H9 (cell line): ENCODE data around the gene DDX51. TPM values are rescaled to one million over a fixed set of nuclear protein-coding genes. Genes with fewer than 3 reads are reported as not detected.

Source experiments
- DNase-seq: peaks from one replicate; pipeline ENCODE4 v3.0.0-alpha.2; 2017
- H2AFZ ChIP-seq: one replicate; pipeline ENCODE4 v1.6.1; 2013; ENCODE audit warnings: mild to moderate bottlenecking, low read length, control low read depth, moderate library complexity
- H2AK5ac ChIP-seq: 2 replicates; pipeline ENCODE4 v1.6.1; 2013; ENCODE audit warnings: low read length, control low read depth, mixed read lengths; ENCODE audit not compliant: insufficient read length
- H2BK120ac ChIP-seq: one replicate; pipeline ENCODE4 v1.6.1; 2013; ENCODE audit warnings: low read depth, mild to moderate bottlenecking, low read length, control low read depth, inconsistent platforms; ENCODE audit not compliant: poor library complexity, severe bottlenecking
- H2BK12ac ChIP-seq: 2 replicates; pipeline ENCODE4 v1.6.1; 2013; ENCODE audit warnings: low read length, control low read depth, mixed read lengths, low read depth; ENCODE audit not compliant: insufficient read length
- H2BK15ac ChIP-seq: 2 replicates; pipeline ENCODE4 v1.6.1; 2013; ENCODE audit warnings: low read depth, low read length, control low read depth
- H2BK20ac ChIP-seq: one replicate; pipeline ENCODE4 v1.6.1; 2013; ENCODE audit warnings: low read depth, mild to moderate bottlenecking, low read length, control low read depth, inconsistent platforms; ENCODE audit not compliant: poor library complexity, severe bottlenecking
- H2BK5ac ChIP-seq: 2 replicates; pipeline ENCODE4 v1.6.1; 2013; ENCODE audit warnings: low read length, control low read depth, mixed read lengths; ENCODE audit not compliant: insufficient read length
- H3K14ac ChIP-seq: 2 replicates; pipeline ENCODE4 v1.6.1; 2013; ENCODE audit warnings: low read length, control low read depth; ENCODE audit not compliant: insufficient read depth
- H3K18ac ChIP-seq: 2 replicates; pipeline ENCODE4 v1.6.1; 2013; ENCODE audit warnings: low read depth, mild to moderate bottlenecking, mixed read lengths, low read length, control low read depth; ENCODE audit not compliant: insufficient read length
- H3K23ac ChIP-seq: 2 replicates; pipeline ENCODE4 v1.6.1; 2013; ENCODE audit warnings: low read length, control low read depth, mixed read lengths, low read depth; ENCODE audit not compliant: insufficient read length
- H3K23me2 ChIP-seq: 2 replicates; pipeline ENCODE4 v1.6.1; 2013; ENCODE audit warnings: low read depth, mild to moderate bottlenecking, mixed read lengths, low read length, control low read depth; ENCODE audit not compliant: insufficient read length, poor library complexity, severe bottlenecking
- H3K27ac ChIP-seq: 2 replicates; pipeline ENCODE4 v1.5.1; 2013; ENCODE audit warnings: low read length, control low read depth, mixed read lengths, low read depth; ENCODE audit not compliant: insufficient read length
- H3K27me3 ChIP-seq: 2 replicates; pipeline ENCODE4 v1.6.1; 2013; ENCODE audit warnings: low read length, control low read depth, inconsistent platforms; ENCODE audit not compliant: insufficient read depth
- H3K4ac ChIP-seq: 2 replicates; pipeline ENCODE4 v1.6.1; 2013; ENCODE audit warnings: low read depth, mild to moderate bottlenecking, control low read depth, inconsistent platforms, low read length, moderate library complexity
- H3K4me1 ChIP-seq: 2 replicates; pipeline ENCODE4 v1.6.1; 2013; ENCODE audit warnings: low read length, control low read depth, inconsistent platforms; ENCODE audit not compliant: insufficient read depth
- H3K4me2 ChIP-seq: 2 replicates; pipeline ENCODE4 v1.6.1; 2013; ENCODE audit warnings: low read length, control low read depth, mixed read lengths; ENCODE audit not compliant: insufficient read length, insufficient read depth
- H3K56ac ChIP-seq: 2 replicates; pipeline ENCODE4 v1.6.1; 2013; ENCODE audit warnings: low read depth, mild to moderate bottlenecking, mixed read lengths, low read length, control low read depth; ENCODE audit not compliant: insufficient read length
- H3K79me1 ChIP-seq: 2 replicates; pipeline ENCODE4 v1.6.1; 2013; ENCODE audit warnings: low read depth, mild to moderate bottlenecking, moderate library complexity, low read length, control low read depth, inconsistent platforms; ENCODE audit not compliant: insufficient read depth, poor library complexity, severe bottlenecking
- H3K79me2 ChIP-seq: 2 replicates; pipeline ENCODE4 v1.6.1; 2013; ENCODE audit warnings: low read length, control low read depth, inconsistent platforms; ENCODE audit not compliant: insufficient read depth
- H3K9ac ChIP-seq: 2 replicates; pipeline ENCODE4 v1.6.1; 2013; ENCODE audit warnings: low read length, control low read depth, mixed read lengths; ENCODE audit not compliant: insufficient read length; ENCODE audit errors: extremely low read depth
- H3K9me3 ChIP-seq: one replicate; pipeline ENCODE4 v1.6.1; 2013; ENCODE audit warnings: low read depth, low read length, inconsistent platforms; ENCODE audit not compliant: control insufficient read depth
- H3T11ph ChIP-seq: one replicate; pipeline ENCODE4 v1.6.1; 2013; ENCODE audit warnings: mild to moderate bottlenecking, low read length, control low read depth, inconsistent platforms
- H4K20me1 ChIP-seq: one replicate; pipeline ENCODE4 v1.6.1; 2013; ENCODE audit not compliant: control insufficient read depth, insufficient read length, insufficient read depth
- H4K5ac ChIP-seq: 2 replicates; pipeline ENCODE4 v1.6.1; 2013; ENCODE audit warnings: low read depth, mild to moderate bottlenecking, mixed read lengths, low read length, control low read depth; ENCODE audit not compliant: insufficient read length
- H4K8ac ChIP-seq: replicated peaks from 2 replicates; pipeline ENCODE4 v1.6.1; 2013; ENCODE audit warnings: low read length, control low read depth, mixed read lengths, low read depth; ENCODE audit not compliant: insufficient read length
- H4K91ac ChIP-seq: 2 replicates; pipeline ENCODE4 v1.6.1; 2013; ENCODE audit warnings: low read depth, mild to moderate bottlenecking, moderate library complexity, mixed read lengths, low read length, control low read depth; ENCODE audit not compliant: insufficient read length
- H3K27ac Mint-ChIP-seq, 3 experiments: 2 replicates in 2 of 3; 3 replicates in 1 of 3; pipeline ENCODE4 v1.8.0; 2020 to 2021; ENCODE audit warnings: mixed read lengths in 3 of 3, mild to moderate bottlenecking in 1 of 3, moderate library complexity in 1 of 3
- H3K27me3 Mint-ChIP-seq: 2 replicates; pipeline ENCODE4 v1.8.0; 2021; ENCODE audit warnings: low read depth, mild to moderate bottlenecking, moderate library complexity, mixed read lengths
- H3K36me3 Mint-ChIP-seq, 3 experiments: 2 replicates in 2 of 3; 3 replicates in 1 of 3; pipeline ENCODE4 v1.8.0; 2020 to 2021; ENCODE audit warnings: low read depth in 3 of 3, mixed read lengths in 3 of 3; ENCODE audit not compliant: insufficient read depth in 1 of 3
- H3K4me1 Mint-ChIP-seq, 2 experiments: 2 replicates each; pipeline ENCODE4 v1.8.0; 2020; ENCODE audit warnings: mixed read lengths in 2 of 2
- H3K4me3 Mint-ChIP-seq, 2 experiments: 2 replicates in 1 of 2; 3 replicates in 1 of 2; pipeline ENCODE4 v1.8.0; 2020 to 2021; ENCODE audit warnings: mild to moderate bottlenecking in 2 of 2, mixed read lengths in 2 of 2, moderate library complexity in 1 of 2
- H3K9me3 Mint-ChIP-seq, 2 experiments: 2 replicates in 1 of 2; 3 replicates in 1 of 2; pipeline ENCODE4 v1.8.0; 2020; ENCODE audit warnings: mild to moderate bottlenecking in 2 of 2, mixed read lengths in 2 of 2, moderate library complexity in 1 of 2
- WGBS: extraction: QIAGEN DNeasy Blood & Tissue Kit; methylation state at CpG from one replicate; pipeline ENCODE4 v1.1.7; 2013; ENCODE audit warnings: missing lambda C conversion rate, low lambda C conversion rate, mixed read lengths; ENCODE audit not compliant: insufficient read length; ENCODE audit errors: extremely low coverage; 5-methylcytosine and 5-hydroxymethylcytosine counted together
- total RNA-seq: library from RNA; stranded (reverse); gene quantifications from 2 replicates; pipeline ENCODE4 v1.2.1, GENCODE V29; 2021
- TF ChIP-seq, protein P1 (sequence below): fragments of 200-600 bp; sonication (generic); conservative IDR thresholded peaks from 3 replicates; pipeline ENCODE4 v1.8.0; 2021; ENCODE audit warnings: antibody characterized with exemption, mild to moderate bottlenecking

Gene DDX51
- total RNA-seq, 1 experiment from 2014 or later: 37.9 TPM

GRCh38 chr12:132118876-132119275 lies 25.2 kb downstream of the DDX51 start:
- H4K5ac ChIP-seq: no peak overlapping the region

More at GRCh38 chr12:132118876-132119275, 25.2 kb downstream of the DDX51 start:
- peaks cover 17 to 41% (median 40%) of the 10 kb centered on the region in 3 experiments; a peak in 6 of 7 replicates for H3K36me3 Mint-ChIP-seq
- no peak overlapping the region for H2BK5ac ChIP-seq
- H4K20me1 ChIP-seq: no peaks in the 10 kb centered on the region
- H3K9me3 ChIP-seq: no peaks in the 10 kb centered on the region
- H3K4me1 ChIP-seq: no peaks in the 10 kb centered on the region
- no peak overlapping the region for H3K23ac ChIP-seq
- no peak overlapping the region for H2BK120ac ChIP-seq
- H3K4me2 ChIP-seq: no peak overlapping the region
- no peak overlapping the region for H3K18ac ChIP-seq
- H3K79me1 ChIP-seq: no peaks in the 10 kb centered on the region
- H3K14ac ChIP-seq: no peak overlapping the region
- H3K56ac ChIP-seq: no peak overlapping the region
- TF ChIP-seq, protein P1, sequence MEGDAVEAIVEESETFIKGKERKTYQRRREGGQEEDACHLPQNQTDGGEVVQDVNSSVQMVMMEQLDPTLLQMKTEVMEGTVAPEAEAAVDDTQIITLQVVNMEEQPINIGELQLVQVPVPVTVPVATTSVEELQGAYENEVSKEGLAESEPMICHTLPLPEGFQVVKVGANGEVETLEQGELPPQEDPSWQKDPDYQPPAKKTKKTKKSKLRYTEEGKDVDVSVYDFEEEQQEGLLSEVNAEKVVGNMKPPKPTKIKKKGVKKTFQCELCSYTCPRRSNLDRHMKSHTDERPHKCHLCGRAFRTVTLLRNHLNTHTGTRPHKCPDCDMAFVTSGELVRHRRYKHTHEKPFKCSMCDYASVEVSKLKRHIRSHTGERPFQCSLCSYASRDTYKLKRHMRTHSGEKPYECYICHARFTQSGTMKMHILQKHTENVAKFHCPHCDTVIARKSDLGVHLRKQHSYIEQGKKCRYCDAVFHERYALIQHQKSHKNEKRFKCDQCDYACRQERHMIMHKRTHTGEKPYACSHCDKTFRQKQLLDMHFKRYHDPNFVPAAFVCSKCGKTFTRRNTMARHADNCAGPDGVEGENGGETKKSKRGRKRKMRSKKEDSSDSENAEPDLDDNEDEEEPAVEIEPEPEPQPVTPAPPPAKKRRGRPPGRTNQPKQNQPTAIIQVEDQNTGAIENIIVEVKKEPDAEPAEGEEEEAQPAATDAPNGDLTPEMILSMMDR: no peak
- no peaks in the 10 kb centered on the region for H3K27me3 Mint-ChIP-seq
- H4K8ac ChIP-seq: no peak overlapping the region
- H3K4ac ChIP-seq: no peak overlapping the region
- no peak overlapping the region for H3K27ac Mint-ChIP-seq
- H3K79me2 ChIP-seq: no peaks in the 10 kb centered on the region
- H3K4me1 Mint-ChIP-seq: no peaks in the 10 kb centered on the region
- no peak overlapping the region for H3K9ac ChIP-seq
- no peaks in the 10 kb centered on the region for H3K27me3 ChIP-seq
- no peaks in the 10 kb centered on the region for H3K23me2 ChIP-seq
- H2AK5ac ChIP-seq: no peak overlapping the region
- WGBS: no CpG with 5 or more reads among the region's 22 CpGs
- H2BK12ac ChIP-seq: no peak overlapping the region
- no peak overlapping the region for H4K91ac ChIP-seq
- no peak overlapping the region for H2BK20ac ChIP-seq
- H3T11ph ChIP-seq: no peak overlapping the region
- no peaks in the 10 kb centered on the region for H3K9me3 Mint-ChIP-seq
- no peak overlapping the region for H2BK15ac ChIP-seq
- no peak overlapping the region for H3K4me3 Mint-ChIP-seq
- H2AFZ ChIP-seq: no peak overlapping the region
- peak; percentile 68 for DNase-seq
- H3K27ac ChIP-seq: no peak overlapping the region
